K562 (cell line): ENCODE measurements around the gene RBM34. TPM values are rescaled to one million over a fixed set of nuclear protein-coding genes. Genes with fewer than 3 reads are reported as not detected.

Source experiments
- ELF4 ChIP-seq: fragments of 450-650 bp; formaldehyde crosslinking; IDR thresholded peaks from 2 replicates; pipeline ENCODE4 v1.4.0; 2022; ENCODE audit warnings: missing genetic modification characterization
- FOXJ2 ChIP-seq: fragments of 200-800 bp; sonication (Bioruptor generic); IDR thresholded peaks from 2 replicates; pipeline ENCODE4 v1.6.1; 2016; ENCODE audit warnings: missing genetic modification characterization, missing compliant biosample characterization
- FOXP1 ChIP-seq: sonication (generic); formaldehyde crosslinking; IDR thresholded peaks from 2 replicates; pipeline ENCODE4 v1.8.0; 2022; ENCODE audit warnings: mild to moderate bottlenecking, missing genetic modification reagents
- RBBP5 ChIP-seq: fragments of 200-600 bp; sonication (generic); IDR thresholded peaks from 2 replicates; pipeline ENCODE4 v1.6.1; 2012; ENCODE audit warnings: borderline replicate concordance, mild to moderate bottlenecking, low read length, control low read depth, inconsistent platforms; ENCODE audit not compliant: insufficient read depth, poor library complexity, severe bottlenecking
- RCOR1 ChIP-seq, 2 experiments: IDR thresholded peaks; 2 replicates each; pipeline ENCODE4 v1.6.1; 2012; ENCODE audit warnings: low read depth in 2 of 2, low read length in 2 of 2, borderline replicate concordance in 1 of 2, improper control_type of control experiment in 1 of 2
- SIN3B ChIP-seq: fragments of 450-650 bp; IDR thresholded peaks from 2 replicates; pipeline ENCODE4 v1.6.1; 2017; ENCODE audit warnings: low read depth, mild to moderate bottlenecking, moderate library complexity
- ZFP1 ChIP-seq: fragments of 450-650 bp; formaldehyde crosslinking; IDR thresholded peaks from 2 replicates; pipeline ENCODE4 v1.4.0; 2020; ENCODE audit warnings: mild to moderate bottlenecking, mixed read lengths
- ZFX ChIP-seq: sonication (generic); formaldehyde crosslinking; IDR thresholded peaks from 2 replicates; pipeline ENCODE4 v1.8.0; 2022; ENCODE audit warnings: mild to moderate bottlenecking, missing genetic modification reagents, moderate library complexity
- ZNF197 ChIP-seq: fragments of 200-800 bp; sonication (Bioruptor generic); IDR thresholded peaks from 2 replicates; pipeline ENCODE4 v1.6.1; 2016; ENCODE audit warnings: low read depth, missing genetic modification characterization, missing compliant biosample characterization
- ZNF639 ChIP-seq, 2 experiments: fragments of 200-800 bp in 1 of 2; sonication (Bioruptor generic) in 1 of 2; sonication (generic) in 1 of 2; formaldehyde crosslinking in 1 of 2; IDR thresholded peaks in 1 of 2; conservative IDR thresholded peaks in 1 of 2; 2 replicates each; pipeline versions ENCODE4 v1.5.0 to v1.6.1; 2016 to 2020; ENCODE audit warnings: missing compliant biosample characterization in 1 of 2, missing genetic modification characterization in 1 of 2, missing genetic modification reagents in 1 of 2
- ZNF707 ChIP-seq: fragments of 250-450 bp; sonication (Bioruptor Pico); conservative IDR thresholded peaks from 2 replicates; pipeline ENCODE4 v1.8.0; 2022; ENCODE audit warnings: inconsistent platforms, mild to moderate bottlenecking, moderate library complexity
- ZNF780A ChIP-seq: fragments of 250-450 bp; sonication (Bioruptor Pico); IDR thresholded peaks from 2 replicates; pipeline ENCODE4 v1.5.0; 2021; ENCODE audit warnings: mild to moderate bottlenecking
- polyA plus RNA-seq, 8 experiments: library from polyadenylated mRNA; depleted of rRNA in 4 of 8; stranded (reverse) in 5 of 8; unstranded in 3 of 8; fragments of >200 nt; fragmentation: Nextera tagmentation in 2 of 8; fragmentation: Illumina TruSeq in 1 of 8; extraction: Ambion mirVana in 2 of 8; extraction: Trizol in 1 of 8; gene quantifications; 2 replicates each; pipeline versions ENCODE4 v1.2.1 to v1.2.3, GENCODE V29; 2011 to 2014; ENCODE audit warnings: inconsistent platforms in 1 of 8, missing spikeins in 1 of 8
- total RNA-seq, 7 experiments: library from RNA; depleted of rRNA in 6 of 7; stranded (reverse); fragments of >200 nt in 6 of 7; fragmentation: Illumina TruSeq in 2 of 7; extraction: Trizol in 2 of 7; gene quantifications; 2 replicates each; pipeline versions ENCODE4 v1.2.1 to v1.2.3, GENCODE V29; 2011 to 2021; ENCODE audit warnings: low replicate concordance in 1 of 7
- TF ChIP-seq, protein P1 (sequence below): fragments of 450-650 bp; IDR thresholded peaks from 2 replicates; pipeline ENCODE4 v1.6.1; 2016; ENCODE audit warnings: mild to moderate bottlenecking
- TF ChIP-seq, protein P2 (sequence below), 2 experiments: fragments of 250-450 bp in 1 of 2; fragments of 450-650 bp in 1 of 2; sonication (Bioruptor Pico) in 1 of 2; IDR thresholded peaks; 2 replicates each; pipeline versions ENCODE4 v1.6.1 to v1.8.0; 2016 to 2021; ENCODE audit warnings: mild to moderate bottlenecking in 2 of 2, moderate library complexity in 2 of 2, missing compliant biosample characterization in 1 of 2, missing genetic modification characterization in 1 of 2
- TF ChIP-seq, protein P3 (sequence below): fragments of 250-450 bp; sonication (Bioruptor Pico); IDR thresholded peaks from 2 replicates; pipeline ENCODE4 v1.4.0; 2020

Gene RBM34
- total and polyA plus RNA-seq, 9 of the 15 experiments (the other 6 are each of a cell fraction or from before 2014, with no cell fraction given), result 64.0 to 178 (median 124) TPM

GRCh38 chr1:235160957-235161684 lies at the start of gene RBM34 (continued):
- peak in 1 of 2 experiments; percentile 86; a peak in 2 of 4 replicates for TF ChIP-seq ZNF639 (CRISPR knock-in tag; conservative IDR thresholded peaks at IDR 0.05 in 1 of 2, IDR thresholded peaks at IDR 0.05 in 1 of 2)
- TF ChIP-seq RCOR1 (IDR thresholded peaks at IDR 0.05; ENCODE audit: borderline replicate concordance in 1 of 2, low read depth in 2 of 2, low read length in 2 of 2), result peak; percentile 8 to 53; a peak in 1 of 4 replicates
- TF ChIP-seq FOXJ2, result no peak
- TF ChIP-seq, protein P1, sequence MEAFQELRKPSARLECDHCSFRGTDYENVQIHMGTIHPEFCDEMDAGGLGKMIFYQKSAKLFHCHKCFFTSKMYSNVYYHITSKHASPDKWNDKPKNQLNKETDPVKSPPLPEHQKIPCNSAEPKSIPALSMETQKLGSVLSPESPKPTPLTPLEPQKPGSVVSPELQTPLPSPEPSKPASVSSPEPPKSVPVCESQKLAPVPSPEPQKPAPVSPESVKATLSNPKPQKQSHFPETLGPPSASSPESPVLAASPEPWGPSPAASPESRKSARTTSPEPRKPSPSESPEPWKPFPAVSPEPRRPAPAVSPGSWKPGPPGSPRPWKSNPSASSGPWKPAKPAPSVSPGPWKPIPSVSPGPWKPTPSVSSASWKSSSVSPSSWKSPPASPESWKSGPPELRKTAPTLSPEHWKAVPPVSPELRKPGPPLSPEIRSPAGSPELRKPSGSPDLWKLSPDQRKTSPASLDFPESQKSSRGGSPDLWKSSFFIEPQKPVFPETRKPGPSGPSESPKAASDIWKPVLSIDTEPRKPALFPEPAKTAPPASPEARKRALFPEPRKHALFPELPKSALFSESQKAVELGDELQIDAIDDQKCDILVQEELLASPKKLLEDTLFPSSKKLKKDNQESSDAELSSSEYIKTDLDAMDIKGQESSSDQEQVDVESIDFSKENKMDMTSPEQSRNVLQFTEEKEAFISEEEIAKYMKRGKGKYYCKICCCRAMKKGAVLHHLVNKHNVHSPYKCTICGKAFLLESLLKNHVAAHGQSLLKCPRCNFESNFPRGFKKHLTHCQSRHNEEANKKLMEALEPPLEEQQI, result 0 out of 2 replicates have a peak, but pooled peaks have one; percentile 14
- TF ChIP-seq SIN3B, result peak; percentile 72; the same call in 1 of the 2 replicates
- peak; percentile 58; the same call in 1 of the 2 replicates for TF ChIP-seq ZNF780A
- TF ChIP-seq RBBP5, result peak; percentile 97
- peak; percentile 60 for TF ChIP-seq FOXP1
- TF ChIP-seq, protein P2, sequence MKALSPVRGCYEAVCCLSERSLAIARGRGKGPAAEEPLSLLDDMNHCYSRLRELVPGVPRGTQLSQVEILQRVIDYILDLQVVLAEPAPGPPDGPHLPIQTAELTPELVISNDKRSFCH (CRISPR knock-in tag; IDR thresholded peaks at IDR 0.05), result no peak
- TF ChIP-seq, protein P2 (tag; IDR thresholded peaks at IDR 0.05), result peak; percentile 62; the same call in 1 of the 2 replicates
- TF ChIP-seq ZNF707 (CRISPR knock-in tag), result no peak
- TF ChIP-seq, protein P3, sequence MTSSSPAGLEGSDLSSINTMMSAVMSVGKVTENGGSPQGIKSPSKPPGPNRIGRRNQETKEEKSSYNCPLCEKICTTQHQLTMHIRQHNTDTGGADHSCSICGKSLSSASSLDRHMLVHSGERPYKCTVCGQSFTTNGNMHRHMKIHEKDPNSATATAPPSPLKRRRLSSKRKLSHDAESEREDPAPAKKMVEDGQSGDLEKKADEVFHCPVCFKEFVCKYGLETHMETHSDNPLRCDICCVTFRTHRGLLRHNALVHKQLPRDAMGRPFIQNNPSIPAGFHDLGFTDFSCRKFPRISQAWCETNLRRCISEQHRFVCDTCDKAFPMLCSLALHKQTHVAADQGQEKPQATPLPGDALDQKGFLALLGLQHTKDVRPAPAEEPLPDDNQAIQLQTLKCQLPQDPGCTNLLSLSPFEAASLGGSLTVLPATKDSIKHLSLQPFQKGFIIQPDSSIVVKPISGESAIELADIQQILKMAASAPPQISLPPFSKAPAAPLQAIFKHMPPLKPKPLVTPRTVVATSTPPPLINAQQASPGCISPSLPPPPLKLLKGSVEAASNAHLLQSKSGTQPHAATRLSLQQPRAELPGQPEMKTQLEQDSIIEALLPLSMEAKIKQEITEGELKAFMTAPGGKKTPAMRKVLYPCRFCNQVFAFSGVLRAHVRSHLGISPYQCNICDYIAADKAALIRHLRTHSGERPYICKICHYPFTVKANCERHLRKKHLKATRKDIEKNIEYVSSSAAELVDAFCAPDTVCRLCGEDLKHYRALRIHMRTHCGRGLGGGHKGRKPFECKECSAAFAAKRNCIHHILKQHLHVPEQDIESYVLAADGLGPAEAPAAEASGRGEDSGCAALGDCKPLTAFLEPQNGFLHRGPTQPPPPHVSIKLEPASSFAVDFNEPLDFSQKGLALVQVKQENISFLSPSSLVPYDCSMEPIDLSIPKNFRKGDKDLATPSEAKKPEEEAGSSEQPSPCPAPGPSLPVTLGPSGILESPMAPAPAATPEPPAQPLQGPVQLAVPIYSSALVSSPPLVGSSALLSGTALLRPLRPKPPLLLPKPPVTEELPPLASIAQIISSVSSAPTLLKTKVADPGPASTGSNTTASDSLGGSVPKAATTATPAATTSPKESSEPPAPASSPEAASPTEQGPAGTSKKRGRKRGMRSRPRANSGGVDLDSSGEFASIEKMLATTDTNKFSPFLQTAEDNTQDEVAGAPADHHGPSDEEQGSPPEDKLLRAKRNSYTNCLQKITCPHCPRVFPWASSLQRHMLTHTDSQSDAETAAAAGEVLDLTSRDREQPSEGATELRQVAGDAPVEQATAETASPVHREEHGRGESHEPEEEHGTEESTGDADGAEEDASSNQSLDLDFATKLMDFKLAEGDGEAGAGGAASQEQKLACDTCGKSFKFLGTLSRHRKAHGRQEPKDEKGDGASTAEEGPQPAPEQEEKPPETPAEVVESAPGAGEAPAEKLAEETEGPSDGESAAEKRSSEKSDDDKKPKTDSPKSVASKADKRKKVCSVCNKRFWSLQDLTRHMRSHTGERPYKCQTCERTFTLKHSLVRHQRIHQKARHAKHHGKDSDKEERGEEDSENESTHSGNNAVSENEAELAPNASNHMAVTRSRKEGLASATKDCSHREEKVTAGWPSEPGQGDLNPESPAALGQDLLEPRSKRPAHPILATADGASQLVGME, result 0 out of 2 replicates have a peak, but pooled peaks have one; percentile 60
- TF ChIP-seq ZNF197 (CRISPR knock-in tag), result no peak
- TF ChIP-seq ZFX (CRISPR knock-in tag), result peak; percentile 90
- peak; percentile 99 for TF ChIP-seq ELF4 (CRISPR knock-in tag)
- peak; percentile 72; the same call in 1 of the 2 replicates for TF ChIP-seq ZFP1 (CRISPR knock-in tag)
